NOMO-1 (cell line): ENCODE measurements around the gene LMAN1L.

Experiments
- DNase-seq, 2 experiments: peaks; one replicate each; lab custom pipeline; 2025; ENCODE audit not compliant: unreplicated experiment in 2 of 2; lab: John Stamatoyannopoulos, UW

Gene LMAN1L

DNA sequence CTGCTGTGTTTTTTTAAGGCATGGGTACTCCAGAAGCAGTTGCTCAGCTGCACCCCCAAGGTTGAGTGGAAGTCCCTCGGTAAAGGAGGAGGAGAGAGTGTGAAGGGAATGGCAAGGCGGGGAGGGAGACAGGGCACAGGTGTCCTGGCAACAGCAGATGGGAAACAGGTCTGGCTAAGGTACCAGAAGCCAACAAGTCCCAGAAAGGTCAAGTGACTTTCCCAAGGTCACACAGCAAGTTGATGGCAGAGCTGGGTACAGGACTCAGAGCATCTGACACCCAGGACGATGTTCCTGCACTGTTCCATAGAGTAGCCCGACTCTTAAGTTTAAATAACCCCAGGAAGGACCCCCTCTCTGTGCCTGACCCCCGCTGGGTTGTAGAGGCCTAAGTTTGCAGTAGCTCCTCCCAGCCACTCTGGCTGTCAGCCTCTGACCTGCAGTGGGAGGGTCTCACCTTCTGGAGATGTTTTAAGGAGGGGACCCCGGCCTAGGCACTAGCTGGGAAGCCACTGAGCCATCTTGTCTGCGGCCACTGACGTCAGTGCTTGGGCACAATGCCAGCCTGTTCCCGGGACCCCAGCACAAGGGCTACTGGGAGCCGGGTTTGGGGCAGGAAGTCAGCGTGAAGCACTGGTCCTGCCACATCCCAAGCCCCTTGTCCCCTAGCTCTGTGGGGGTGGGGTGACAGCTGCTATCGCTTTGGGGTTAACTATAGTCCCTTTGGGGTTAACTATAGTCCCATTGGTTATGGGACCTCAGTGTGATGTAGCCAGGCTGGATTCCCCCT is 20.2 kb upstream of the LMAN1L start:
- no peak for DNase-seq

GRCh38 chr15:74793135-74794028 is 19.3 kb upstream of the LMAN1L start:
- no peak for DNase-seq

DNA sequence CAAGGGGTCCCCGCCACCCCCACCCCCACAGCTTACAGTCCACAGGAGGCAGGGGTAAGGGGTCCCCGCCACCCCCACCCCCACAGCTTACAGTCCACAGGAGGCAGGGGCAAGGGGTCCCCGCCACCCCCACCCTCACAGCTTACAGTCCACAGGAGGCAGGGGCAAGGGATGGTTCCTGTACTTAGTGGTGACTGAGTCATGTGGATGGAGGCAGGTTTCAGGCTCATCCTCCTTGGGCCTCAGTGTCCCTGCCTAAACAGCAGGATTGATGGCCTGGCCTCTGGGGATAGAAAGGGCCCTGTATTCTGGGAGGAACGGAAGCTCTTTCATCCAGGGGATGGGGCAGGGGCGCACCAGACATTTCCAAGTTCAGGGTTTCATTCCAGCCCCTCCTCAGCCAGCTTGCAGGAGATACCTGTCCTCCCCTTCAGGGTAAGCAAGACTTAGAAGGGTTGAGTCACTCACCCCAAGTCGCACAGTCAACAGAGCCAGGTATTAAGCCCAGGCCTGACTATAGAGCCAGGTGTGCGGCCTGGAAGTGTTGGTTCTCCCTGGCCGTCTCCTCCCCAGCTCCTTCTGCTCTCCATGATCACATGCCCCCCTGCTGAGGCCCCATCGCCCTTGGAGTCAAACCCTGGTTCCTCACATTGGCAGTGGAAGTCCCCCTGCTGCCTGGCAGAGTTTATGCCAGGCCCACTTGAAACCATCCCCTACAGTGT is 18.2 kb upstream of the LMAN1L start:
- DNase-seq: no peak

GRCh38 chr15:74794970-74795349 is 17.7 kb upstream of the LMAN1L start:
- no peak for DNase-seq

- no peak for DNase-seq
These were observed 16.5 kb upstream of the LMAN1L start for GRCh38 chr15:74795966-74796625.

GRCh38 chr15:74798388-74799254 is 14.0 kb upstream of the LMAN1L start:
- no peak for DNase-seq

GRCh38 chr15:74799255-74799855 is 13.3 kb upstream of the LMAN1L start:
- peak; percentile 41 to 44 for DNase-seq

DNA sequence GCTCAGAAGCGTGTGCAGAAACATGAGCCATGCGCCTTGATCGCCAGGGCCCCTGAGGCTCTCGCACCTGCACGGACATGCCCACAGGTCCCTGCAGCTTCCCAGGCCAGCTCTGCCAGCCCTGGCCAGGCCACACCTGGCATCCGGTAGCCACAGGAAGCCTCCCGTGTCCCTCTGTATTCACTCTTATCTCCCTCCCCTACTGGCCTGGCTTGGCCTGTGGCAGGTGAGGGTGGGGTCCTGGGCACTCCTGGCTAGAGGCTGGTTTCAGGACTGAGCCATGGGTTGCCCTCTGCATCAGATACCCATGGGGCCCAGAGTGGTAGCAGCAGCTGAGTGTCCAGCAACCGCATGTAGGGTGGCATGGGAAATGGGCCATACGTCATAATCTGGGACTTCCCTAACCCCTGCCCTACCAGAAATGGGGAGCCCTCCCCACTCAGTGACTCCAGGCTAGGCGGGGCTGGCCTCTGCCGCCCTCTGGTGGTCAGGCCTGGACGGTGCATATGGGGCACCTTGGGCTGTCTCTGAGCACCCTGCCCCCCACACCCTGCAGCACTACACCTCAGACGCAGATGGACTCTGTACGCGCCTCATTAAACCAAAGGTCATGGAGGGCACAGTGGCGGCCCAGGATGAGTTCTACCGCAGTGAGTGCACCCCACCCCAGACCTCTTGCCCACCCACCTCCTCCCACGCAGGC is 12.6 kb upstream of the LMAN1L start:
- DNase-seq: peak; percentile 77 to 92

DNA sequence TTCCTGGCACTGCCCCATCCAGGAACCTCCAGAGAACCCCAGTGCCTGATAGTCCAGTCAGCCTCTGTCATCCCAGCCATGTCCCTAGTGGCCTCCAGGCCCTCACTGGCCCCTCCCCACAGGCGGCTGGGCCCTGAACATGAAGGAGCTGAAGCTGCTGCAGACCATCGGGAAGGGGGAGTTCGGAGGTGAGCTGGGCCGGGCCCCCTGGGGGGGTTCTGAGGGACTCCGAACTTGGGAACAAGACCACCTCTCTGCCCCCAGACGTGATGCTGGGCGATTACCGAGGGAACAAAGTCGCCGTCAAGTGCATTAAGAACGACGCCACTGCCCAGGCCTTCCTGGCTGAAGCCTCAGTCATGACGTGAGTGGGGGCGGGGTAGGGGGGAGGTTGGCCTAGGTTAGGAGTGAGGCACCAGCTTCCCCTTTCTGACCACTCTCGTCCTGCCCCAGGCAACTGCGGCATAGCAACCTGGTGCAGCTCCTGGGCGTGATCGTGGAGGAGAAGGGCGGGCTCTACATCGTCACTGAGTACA is 12.0 kb upstream of the LMAN1L start:
- DNase-seq: peak; percentile 71 to 77

GRCh38 chr15:74801311-74801997 is 11.2 kb upstream of the LMAN1L start:
- no peak for DNase-seq

GRCh38 chr15:74802290-74802689 is 10.3 kb upstream of the LMAN1L start:
- no peak for DNase-seq

DNA sequence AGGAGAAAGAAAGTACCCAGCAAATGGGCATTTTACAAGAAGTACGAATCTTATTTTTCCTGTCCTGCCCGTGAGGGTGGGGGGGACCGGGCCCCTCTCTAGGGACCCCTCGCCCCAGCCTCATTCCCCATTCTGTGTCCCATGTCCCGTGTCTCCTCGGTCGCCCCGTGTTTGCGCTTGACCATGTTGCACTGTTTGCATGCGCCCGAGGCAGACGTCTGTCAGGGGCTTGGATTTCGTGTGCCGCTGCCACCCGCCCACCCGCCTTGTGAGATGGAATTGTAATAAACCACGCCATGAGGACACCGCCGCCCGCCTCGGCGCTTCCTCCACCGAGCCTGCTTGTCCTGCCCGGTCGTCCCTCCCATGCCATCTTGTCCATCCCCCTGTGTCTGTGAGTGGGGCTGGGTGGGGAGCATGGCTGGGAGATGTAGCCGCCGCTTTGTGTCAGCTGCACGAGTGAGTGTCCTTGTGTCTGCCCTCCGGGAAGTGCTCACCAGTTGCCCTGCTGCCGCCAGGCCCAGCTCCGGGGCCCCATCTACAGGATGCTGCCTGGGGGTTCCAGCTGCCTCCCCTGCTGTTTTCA is 9.7 kb upstream of the LMAN1L start:
- DNase-seq: no peak

- DNase-seq: no peak
These were observed 7.7 kb upstream of the LMAN1L start for GRCh38 chr15:74804935-74805334.

- no peak for DNase-seq
These were observed 5.4 kb upstream of the LMAN1L start for GRCh38 chr15:74807282-74807681.

GRCh38 chr15:74808078-74808839 is 4.4 kb upstream of the LMAN1L start:
- no peak for DNase-seq

DNA sequence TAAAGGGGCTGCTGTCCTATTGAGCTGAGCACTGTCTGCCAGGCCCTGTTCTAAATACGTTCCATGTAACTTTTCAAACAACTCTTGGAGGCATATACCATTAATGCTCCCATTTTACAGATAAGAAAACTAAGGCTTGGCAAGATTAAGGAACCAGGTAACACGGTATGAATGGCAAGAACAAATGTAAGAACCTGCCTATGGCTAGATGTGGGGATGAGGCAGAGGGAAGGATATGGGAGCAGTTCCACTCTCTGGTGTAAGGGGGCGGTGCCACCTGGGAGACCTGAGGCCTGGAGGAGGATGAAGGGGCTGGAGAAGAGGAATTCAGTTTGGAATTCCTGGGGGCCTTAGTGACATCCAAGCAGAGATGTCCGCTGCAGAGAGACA is 3.8 kb upstream of the LMAN1L start:
- no peak for DNase-seq

GRCh38 chr15:74809242-74809641 is 3.4 kb upstream of the LMAN1L start:
- no peak for DNase-seq
